GM18499 (cell line): ENCODE measurements around the gene MKS1.

Experiments
- ATAC-seq: cut with Tn5 transposase; IDR thresholded peaks from one replicate; pipeline ENCODE4 v1.9.1; 2021; ENCODE audit warnings: moderate number of reproducible peaks; ENCODE audit not compliant: insufficient read depth, unreplicated experiment

Gene MKS1

GRCh38 chr17:58205936-58206335, 13.1 kb downstream of the MKS1 start:
- ATAC-seq = no peak

- ATAC-seq = no peak
Observed at GRCh38 chr17:58204796-58205195, 14.3 kb downstream of the MKS1 start.

DNA sequence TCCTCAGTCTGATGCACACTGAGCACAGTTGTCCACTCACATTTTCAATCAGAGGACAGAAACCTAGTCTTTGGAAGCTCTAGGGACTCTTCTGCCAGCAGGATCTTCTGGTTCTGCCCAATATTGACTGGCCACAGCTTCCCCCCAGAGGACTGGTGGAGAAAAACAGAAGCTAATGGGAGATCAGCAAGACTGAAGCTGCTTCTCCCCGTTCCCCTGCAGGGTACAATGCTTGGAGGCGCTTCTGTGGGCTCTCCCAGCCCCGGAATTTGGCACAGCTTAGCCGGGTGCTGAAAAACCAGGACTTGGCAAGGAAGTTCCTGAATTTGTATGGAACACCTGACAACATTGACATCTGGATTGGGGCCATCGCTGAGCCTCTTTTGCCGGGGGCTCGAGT, 16.2 kb downstream of the MKS1 start:
- ATAC-seq = no peak

GRCh38 chr17:58200024-58200633, 18.9 kb downstream of the MKS1 start:
- ATAC-seq = no peak

GRCh38 chr17:58196610-58197009, 22.4 kb downstream of the MKS1 start:
- ATAC-seq = no peak

- no peak for ATAC-seq
Observed at GRCh38 chr17:58195518-58196123, 23.4 kb downstream of the MKS1 start.

GRCh38 chr17:58193641-58194255, 25.3 kb downstream of the MKS1 start:
- no peak for ATAC-seq

GRCh38 chr17:58192612-58193011, 26.4 kb downstream of the MKS1 start, which contains the start of gene EPX:
Gene EPX (plus strand): TSS chr17:58192726. CDS start chr17:58192847, 121 bp downstream.
- ATAC-seq = no peak

DNA sequence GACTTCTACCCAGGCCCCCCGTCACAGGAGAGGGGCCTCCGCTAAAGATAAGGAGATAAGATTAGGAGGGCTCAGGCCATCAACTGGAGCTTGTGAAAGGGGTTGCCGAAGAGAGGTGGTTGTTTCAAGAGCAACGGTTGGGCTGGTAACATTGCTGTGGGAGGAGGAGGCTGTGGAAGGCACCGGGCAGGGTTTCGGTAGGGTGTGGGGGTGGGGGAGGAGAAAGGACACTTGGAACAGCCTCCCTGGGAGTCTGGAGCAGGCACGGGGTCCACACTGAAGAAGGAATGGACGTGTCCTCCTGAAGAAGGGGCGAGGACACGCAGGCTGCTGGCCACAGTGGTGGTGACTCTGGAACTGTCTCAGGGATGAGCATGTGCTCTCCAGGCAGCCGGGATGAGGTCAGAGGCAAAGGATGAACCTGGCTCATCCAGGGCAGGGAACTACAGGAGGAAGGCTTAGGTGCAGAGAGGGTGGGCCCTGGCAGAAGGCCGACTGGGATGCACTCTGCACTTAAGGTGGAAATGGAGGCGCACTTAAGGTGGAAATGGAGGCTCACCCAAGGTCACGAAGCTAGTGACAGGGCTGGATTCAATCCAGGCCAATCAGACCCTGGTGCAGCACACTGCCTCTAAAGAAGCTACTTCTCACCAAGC, 27.7 kb downstream of the MKS1 start:
- ATAC-seq = no peak

DNA sequence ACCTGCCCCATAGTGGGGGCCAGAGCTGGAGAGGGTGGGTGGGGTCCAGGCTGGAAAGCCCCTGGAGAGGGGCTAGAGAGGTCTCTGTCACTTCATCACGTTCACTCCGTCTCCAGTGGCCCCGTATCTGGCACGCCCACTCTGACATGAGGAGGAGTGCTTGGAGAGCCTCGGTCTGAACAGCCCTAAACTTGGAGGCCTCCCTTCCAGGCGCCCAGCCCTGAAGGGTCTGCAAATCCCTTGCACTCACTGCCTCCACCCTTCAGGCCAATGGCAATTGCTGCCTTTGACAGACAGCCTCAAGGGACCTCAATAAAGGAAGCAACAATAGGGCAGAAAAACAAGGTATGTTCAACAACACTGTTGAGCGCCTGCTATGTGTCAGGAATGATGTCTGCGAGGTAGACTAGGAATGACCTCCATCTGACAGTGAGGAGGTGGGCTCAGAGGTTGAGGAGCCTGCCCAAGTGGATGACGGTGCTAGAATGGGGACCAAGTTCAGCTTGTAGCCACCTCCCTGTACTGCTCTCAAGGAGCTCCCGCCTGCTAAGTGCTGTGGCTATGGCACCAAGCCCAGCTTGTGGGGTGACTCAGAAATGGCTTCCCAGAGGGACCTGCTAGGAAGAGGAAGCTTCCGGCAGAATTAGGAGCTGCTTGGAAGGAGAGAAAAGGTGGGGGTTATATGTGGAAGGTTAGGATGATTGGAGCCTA, 29.5 kb downstream of the MKS1 start:
- ATAC-seq = no peak

- ATAC-seq = no peak
Observed at GRCh38 chr17:58187675-58188074, 31.4 kb downstream of the MKS1 start.

GRCh38 chr17:58187063-58187462, 32.0 kb downstream of the MKS1 start:
- ATAC-seq = no peak

GRCh38 chr17:58186591-58186990, 32.5 kb downstream of the MKS1 start:
- ATAC-seq = no peak

DNA sequence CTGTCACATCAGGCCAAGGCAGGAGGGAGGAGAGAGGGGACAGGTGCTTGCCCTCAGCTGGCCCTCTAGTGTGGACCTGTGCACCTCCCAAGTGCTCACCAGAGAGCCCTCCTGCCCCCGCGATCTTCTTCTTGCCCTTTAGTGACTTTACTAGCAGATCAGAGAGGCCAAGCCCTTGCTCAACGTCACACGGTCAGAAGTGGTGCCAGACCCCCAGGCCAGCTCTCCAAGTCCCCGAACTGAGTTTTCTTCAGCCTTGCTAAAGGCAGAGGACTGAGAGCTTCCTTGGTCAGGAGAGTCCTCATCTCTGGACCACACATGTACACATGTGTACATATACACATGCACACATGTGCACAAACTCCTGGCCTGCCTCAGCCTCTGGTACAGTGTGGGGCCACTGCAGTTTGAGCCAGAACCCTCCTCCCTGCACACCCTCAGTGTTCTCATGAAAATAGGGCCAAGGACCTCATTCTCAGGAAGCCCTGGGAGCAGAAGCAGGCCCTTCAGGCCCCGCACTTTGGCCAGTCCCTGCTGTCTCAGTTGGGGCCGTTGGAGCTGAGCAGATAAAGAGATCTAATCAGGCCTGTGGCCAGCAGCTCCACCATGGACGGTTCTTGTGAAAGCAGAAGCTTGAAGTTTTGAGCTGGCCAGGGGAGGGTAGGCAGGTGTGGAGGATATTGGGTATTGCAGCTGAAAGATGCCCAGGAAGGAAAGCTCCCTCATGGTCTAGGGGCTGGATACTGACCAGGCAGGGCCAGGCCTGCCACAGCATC, 33.9 kb downstream of the MKS1 start:
- ATAC-seq = no peak

- ATAC-seq = no peak
Observed at GRCh38 chr17:58184308-58184985, 34.6 kb downstream of the MKS1 start.

DNA sequence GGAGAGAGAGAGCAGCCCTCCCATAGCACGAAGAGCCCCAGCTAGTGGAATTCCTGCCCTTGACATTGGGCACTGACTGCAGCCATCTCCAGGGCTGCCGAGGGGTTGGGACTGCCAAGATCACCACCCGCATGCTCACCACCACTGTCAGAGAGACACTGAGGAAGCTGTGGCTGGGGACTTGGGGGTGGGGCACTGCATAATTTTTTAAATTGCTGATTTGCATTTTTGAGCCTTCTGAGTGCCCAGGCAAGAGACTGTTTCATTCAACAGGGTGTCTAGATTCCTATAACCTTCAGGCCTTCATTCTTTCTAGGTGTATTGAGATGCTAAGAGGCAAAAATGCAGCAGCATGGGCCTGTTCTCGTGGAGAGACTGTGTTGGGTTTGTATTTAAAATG, 35.5 kb downstream of the MKS1 start:
- no peak for ATAC-seq

DNA sequence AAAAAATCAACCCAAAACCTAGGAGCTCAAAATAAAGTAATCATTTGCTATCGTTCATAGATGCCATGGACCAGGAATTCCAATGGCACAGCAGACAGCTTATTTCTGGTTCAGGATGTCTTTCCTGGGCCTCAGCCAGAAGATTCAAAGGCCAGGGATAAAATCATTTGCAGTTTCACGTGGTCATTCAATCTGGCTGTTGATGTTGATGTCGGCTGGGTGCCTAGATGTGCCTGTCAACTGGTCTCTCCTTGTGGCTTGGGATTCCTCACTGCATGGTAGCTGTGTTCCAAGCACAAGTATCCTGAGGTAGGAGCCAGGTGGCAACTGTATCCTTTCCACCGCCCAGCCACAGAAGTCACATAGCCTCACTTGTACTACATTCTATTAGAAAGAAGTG, 37.3 kb downstream of the MKS1 start:
- no peak for ATAC-seq

GRCh38 chr17:58176200-58176599, 42.9 kb downstream of the MKS1 start:
- ATAC-seq = no peak

GRCh38 chr17:58174871-58175270, 44.2 kb downstream of the MKS1 start:
- ATAC-seq = no peak
